SK-N-SH (cell line): ENCODE data around the gene ZNF569. TPM values are rescaled to one million over a fixed set of nuclear protein-coding genes. Genes with fewer than 3 reads are reported as not detected.
A peak's percentile ranks its signal among the peaks of the same experiment; 100 is the strongest.

ENCODE experiments used
- CTCF ChIA-PET: fragments of 300-600, 350-600 bp; formaldehyde crosslinking; extraction: SDS; loops from one replicate; lab custom pipeline; 2021; lab: Yijun Ruan, JAX
- POLR2A ChIA-PET: fragments of 350-600 bp; sonication (Branson Sonifier 250); formaldehyde crosslinking; extraction: SDS; loops from one replicate; lab custom pipeline; 2020; ENCODE audit warnings: antibody characterized with exemption, inconsistent platforms; lab: Yijun Ruan, JAX
- DNase-seq: peaks from one replicate; pipeline ENCODE4 v3.0.0; 2012
- H2AFZ ChIP-seq: fragments of 200-600 bp; sonication (generic); 2 replicates; pipeline ENCODE4 v1.8.1; 2016; ENCODE audit warnings: antibody characterized with exemption, mild to moderate bottlenecking, low read depth
- H3F3A ChIP-seq: fragments of 200-600 bp; sonication (generic); replicated peaks from 2 replicates; pipeline ENCODE3; 2016; ENCODE audit warnings: antibody characterized with exemption, mild to moderate bottlenecking; ENCODE audit not compliant: insufficient read depth
- H3K27ac ChIP-seq, 2 experiments: fragments of 200-500 bp in 1 of 2; fragments of 200-600 bp in 1 of 2; sonication (Bioruptor generic) in 1 of 2; sonication (generic), shearing (Covaris generic) in 1 of 2; 2 replicates each; pipeline versions ENCODE4 v1.5.1 to v1.6.1; 2014 to 2016; ENCODE audit warnings: low read depth in 2 of 2, inconsistent platforms in 1 of 2, low read length in 1 of 2, mild to moderate bottlenecking in 1 of 2, mixed read lengths in 1 of 2
- H3K27me3 ChIP-seq: fragments of 200-600 bp; sonication (generic), shearing (Covaris generic); 2 replicates; pipeline ENCODE4 v1.6.1; 2016; ENCODE audit warnings: mixed run types; ENCODE audit not compliant: insufficient read depth
- H3K36me3 ChIP-seq, 2 experiments: fragments of 200-500 bp in 1 of 2; fragments of 200-600 bp in 1 of 2; sonication (Bioruptor generic) in 1 of 2; sonication (generic) in 1 of 2; replicated peaks in 1 of 2; 2 replicates each; pipeline versions ENCODE3 to v1.5.1; 2014 to 2016; ENCODE audit warnings: low read length in 1 of 2, mild to moderate bottlenecking in 1 of 2; ENCODE audit not compliant: insufficient read depth in 2 of 2, control insufficient read depth in 1 of 2
- H3K4me1 ChIP-seq, 2 experiments: fragments of 200-500 bp in 1 of 2; fragments of 200-600 bp in 1 of 2; sonication (Bioruptor generic) in 1 of 2; sonication (generic), shearing (Covaris generic) in 1 of 2; 2 replicates each; pipeline versions ENCODE4 v1.5.1 to v1.6.1; 2014 to 2016; ENCODE audit warnings: low read depth in 1 of 2, low read length in 1 of 2, mixed run types in 1 of 2; ENCODE audit not compliant: insufficient read depth in 2 of 2, control insufficient read depth in 1 of 2
- H3K4me2 ChIP-seq: fragments of 200-600 bp; sonication (generic), shearing (Covaris generic); 2 replicates; pipeline ENCODE4 v1.6.1; 2017; ENCODE audit warnings: mixed run types
- H3K4me3 ChIP-seq, 2 experiments: fragments of 200-500 bp in 1 of 2; fragments of 200-600 bp in 1 of 2; sonication (Bioruptor generic) in 1 of 2; sonication (generic), shearing (Covaris generic) in 1 of 2; 2 replicates each; pipeline versions ENCODE4 v1.5.1 to v1.8.1; 2014 to 2016; ENCODE audit warnings: low read depth in 2 of 2, inconsistent platforms in 1 of 2, low read length in 1 of 2, mild to moderate bottlenecking in 1 of 2, mixed read lengths in 1 of 2, moderate library complexity in 1 of 2
- H3K79me2 ChIP-seq: fragments of 200-600 bp; sonication (generic); 2 replicates; pipeline ENCODE4 v1.8.1; 2017; ENCODE audit warnings: mild to moderate bottlenecking; ENCODE audit not compliant: insufficient read depth
- H3K9ac ChIP-seq: fragments of 200-600 bp; sonication (generic); 2 replicates; pipeline ENCODE4 v1.6.1; 2017; ENCODE audit warnings: mixed run types
- H3K9me2 ChIP-seq: fragments of 200-600 bp; sonication (generic); 2 replicates; pipeline ENCODE4 v1.6.1; 2017; ENCODE audit warnings: mixed run types
- H3K9me3 ChIP-seq: fragments of 200-600 bp; sonication (generic); 2 replicates; pipeline ENCODE4 v1.6.1; 2017; ENCODE audit warnings: mixed run types, mild to moderate bottlenecking, moderate library complexity
- H4K20me1 ChIP-seq: fragments of 200-600 bp; sonication (generic); 2 replicates; pipeline ENCODE4 v1.6.1; 2017; ENCODE audit warnings: mild to moderate bottlenecking, mixed run types; ENCODE audit not compliant: insufficient read depth
- CTCF ChIP-seq: fragments of 200-600 bp; sonication (generic); IDR thresholded peaks from 2 replicates; pipeline ENCODE4 v1.6.1; 2017; ENCODE audit warnings: antibody characterized with exemption, mild to moderate bottlenecking, moderate library complexity
- ELF1 ChIP-seq: IDR thresholded peaks from 2 replicates; pipeline ENCODE4 v1.4.0; 2012
- EP300 ChIP-seq, 2 experiments: IDR thresholded peaks; 2 replicates each; pipeline versions ENCODE4 v1.4.0 to v1.6.1; 2012; ENCODE audit warnings: borderline replicate concordance in 1 of 2, low read depth in 1 of 2, low read length in 1 of 2
- EZH2phosphoT487 ChIP-seq: fragments of 200-600 bp; sonication (generic); IDR thresholded peaks from 2 replicates; pipeline ENCODE4 v1.6.1; 2017; ENCODE audit warnings: low read depth, mixed run types, mild to moderate bottlenecking, antibody characterized with exemption, moderate library complexity, borderline replicate concordance
- GABPA ChIP-seq: IDR thresholded peaks from 2 replicates; pipeline ENCODE4 v1.4.0; 2012; ENCODE audit warnings: low read depth, mild to moderate bottlenecking
- GATA2 ChIP-seq: sonication (generic); formaldehyde crosslinking; IDR thresholded peaks from 2 replicates; pipeline ENCODE4 v1.5.0; 2020; ENCODE audit warnings: mild to moderate bottlenecking, missing genetic modification reagents
- JUND ChIP-seq: IDR thresholded peaks from 2 replicates; pipeline ENCODE4 v1.4.0; 2012
- MEF2A ChIP-seq: IDR thresholded peaks from 2 replicates; pipeline ENCODE4 v1.4.0; 2012; ENCODE audit warnings: low read depth, borderline replicate concordance
- MXI1 ChIP-seq: IDR thresholded peaks from 2 replicates; pipeline ENCODE4 v1.6.1; 2012; ENCODE audit warnings: mild to moderate bottlenecking, low read depth, low read length, improper control_type of control experiment
- NFIC ChIP-seq: IDR thresholded peaks from 2 replicates; pipeline ENCODE4 v1.4.0; 2012; ENCODE audit warnings: borderline replicate concordance
- NRF1 ChIP-seq: IDR thresholded peaks from 2 replicates; pipeline ENCODE4 v1.6.1; 2012; ENCODE audit warnings: low read depth, mild to moderate bottlenecking, low read length
- POLR2AphosphoS5 ChIP-seq: IDR thresholded peaks from 2 replicates; pipeline ENCODE4 v1.6.1; 2012; ENCODE audit warnings: low read depth, low read length
- RAD21 ChIP-seq: IDR thresholded peaks from 2 replicates; pipeline ENCODE4 v1.6.1; 2012; ENCODE audit warnings: mild to moderate bottlenecking, low read length
- RCOR1 ChIP-seq: fragments of 150-350 bp; IDR thresholded peaks from 2 replicates; pipeline ENCODE4 v1.6.1; 2017; ENCODE audit warnings: antibody characterized with exemption, low read length
- REST ChIP-seq: IDR thresholded peaks from 2 replicates; pipeline ENCODE4 v1.6.1; 2012; ENCODE audit warnings: mild to moderate bottlenecking, low read depth, low read length, moderate library complexity
- SIN3A ChIP-seq: IDR thresholded peaks from 2 replicates; pipeline ENCODE4 v1.6.1; 2012; ENCODE audit warnings: low read depth, mild to moderate bottlenecking, low read length, moderate library complexity, borderline replicate concordance
- SMC3 ChIP-seq: IDR thresholded peaks from 2 replicates; pipeline ENCODE4 v1.6.1; 2012; ENCODE audit warnings: low read depth, low read length, improper control_type of control experiment
- TAF1 ChIP-seq: IDR thresholded peaks from 2 replicates; pipeline ENCODE4 v1.6.1; 2012; ENCODE audit warnings: low read depth, mild to moderate bottlenecking, low read length, moderate library complexity, borderline replicate concordance
- TCF12 ChIP-seq: IDR thresholded peaks from 2 replicates; pipeline ENCODE4 v1.4.0; 2012
- TEAD4 ChIP-seq: IDR thresholded peaks from 2 replicates; pipeline ENCODE4 v1.4.0; 2012; ENCODE audit warnings: mild to moderate bottlenecking, borderline replicate concordance; ENCODE audit not compliant: insufficient read depth
- YY1 ChIP-seq: IDR thresholded peaks from 2 replicates; pipeline ENCODE4 v1.4.0; 2012; ENCODE audit warnings: low read depth, mild to moderate bottlenecking
- ZBTB33 ChIP-seq: IDR thresholded peaks from 2 replicates; pipeline ENCODE4 v1.4.0; 2012; ENCODE audit warnings: low read depth, borderline replicate concordance
- WGBS: methylation state at CpG from one replicate; pipeline ENCODE4 v1.1.6; 2017; ENCODE audit warnings: low lambda C conversion rate; 5-methylcytosine and 5-hydroxymethylcytosine counted together
- polyA plus RNA-seq, 3 experiments: library from polyadenylated mRNA; depleted of rRNA; stranded (reverse); fragments of >200 nt; gene quantifications; 2 replicates each; pipeline ENCODE4 v1.2.3, GENCODE V29; 2012
- TF ChIP-seq, protein P1 (sequence below): IDR thresholded peaks from 2 replicates; pipeline ENCODE4 v1.4.0; 2012; ENCODE audit warnings: low read depth
- TF ChIP-seq, protein P2 (sequence below): fragments of 150-350 bp; IDR thresholded peaks from 2 replicates; pipeline ENCODE4 v1.6.1; 2017; ENCODE audit warnings: antibody characterized with exemption, low read length, low read depth, borderline replicate concordance

Gene ZNF569
- polyA plus RNA-seq, 1 of the 3 experiments (the other 2 are of a cell fraction) = 2.0 TPM

DNA sequence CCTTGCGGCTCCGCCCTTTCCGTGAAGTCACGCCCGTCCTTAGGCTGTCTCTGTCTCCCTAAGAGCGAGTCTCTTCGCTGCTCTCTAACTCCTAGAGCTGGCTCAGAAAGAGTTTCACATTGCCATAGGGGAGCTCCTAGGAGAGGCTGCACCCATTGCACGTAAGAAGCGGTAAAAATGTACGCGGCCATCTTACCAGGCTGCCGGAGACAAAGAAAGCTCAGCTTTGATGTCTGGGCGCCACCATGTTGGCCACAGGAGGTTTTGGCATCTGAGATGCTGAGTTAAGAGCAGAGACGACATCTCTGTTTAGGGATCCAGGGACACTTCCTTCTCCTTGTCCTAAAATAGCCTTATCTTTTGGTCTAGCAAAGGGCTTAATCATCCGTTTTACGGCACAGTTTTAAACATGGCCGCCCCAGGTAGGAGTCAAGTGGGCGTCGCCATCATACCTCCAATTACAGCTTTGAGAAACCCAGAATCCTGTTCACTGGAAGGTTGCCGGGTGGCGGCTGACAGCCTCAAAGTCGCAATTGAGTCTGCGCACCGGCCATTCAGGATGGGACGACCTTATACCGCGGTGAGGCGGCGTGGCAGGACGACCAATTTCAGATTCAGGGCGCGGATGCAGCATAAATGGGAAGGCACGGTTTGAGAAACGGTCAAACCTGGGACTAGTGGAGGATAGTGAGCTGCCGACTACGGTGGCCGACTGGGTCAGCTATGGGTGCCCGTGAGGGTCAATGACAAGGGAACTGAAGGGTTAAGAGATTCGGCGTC, 39.3 kb upstream of the ZNF569 start, which contains the start of gene ZNF793:
TSS of gene ZNF793 (plus strand) at position 553 of the 780 bp plus-strand sequence. CDS start 16,501 bp downstream, outside the sequence.
- DNase-seq = peak; percentile 75
- peak within 1 kb of the TSS; percentile 91 for H3K9ac ChIP-seq
- H3K27ac ChIP-seq = peak within 1 kb of the TSS; percentile 82 to 99
- ChIA-PET POLR2A (interaction anchor here (0.6 to 2.0 kb wide), 11 partner anchors 20 to 509 kb away, joined by 3 to 18 read pairs (median 5); partner anchors contain the start of genes ZFP30, ZNF527, ZNF540 and ZNF569), CTCF (interaction anchor here (1.0 to 2.1 kb wide), 2 partner anchors 38 to 45 kb away, joined by 4 to 8 read pairs; partner anchors contain the start of gene ZNF570)
- peaks cover 0 to 14% of the 10 kb centered on the region in 2 experiments; a peak in 2 of 4 replicates for H3K4me1 ChIP-seq
- H3K36me3 ChIP-seq = peaks cover 5 to 14% of the 10 kb centered on the region in 2 experiments
- no peaks in the 10 kb centered on the region for H3K9me3 ChIP-seq
- H4K20me1 ChIP-seq = no peaks in the 10 kb centered on the region
- no peaks in the 10 kb centered on the region for H3K79me2 ChIP-seq
- H3F3A ChIP-seq = peaks cover 3% of the 10 kb centered on the region
- H3K4me2 ChIP-seq = peak within 1 kb of the TSS; percentile 77
- no peaks in the 10 kb centered on the region for H3K9me2 ChIP-seq
- H3K27me3 ChIP-seq = no peaks in the 10 kb centered on the region
- peak within 1 kb of the TSS; percentile 94 for H2AFZ ChIP-seq
- peak within 1 kb of the TSS; percentile 71 to 82 for H3K4me3 ChIP-seq
- 10% methylated on average over 40 of the region's 40 CpGs for WGBS
- peak; percentile 93 for TF ChIP-seq POLR2AphosphoS5
- no peak for TF ChIP-seq CTCF
- TF ChIP-seq EZH2phosphoT487 = no peak
- TF ChIP-seq, protein P1, sequence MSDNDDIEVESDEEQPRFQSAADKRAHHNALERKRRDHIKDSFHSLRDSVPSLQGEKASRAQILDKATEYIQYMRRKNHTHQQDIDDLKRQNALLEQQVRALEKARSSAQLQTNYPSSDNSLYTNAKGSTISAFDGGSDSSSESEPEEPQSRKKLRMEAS = peak; percentile 61; the same call in 1 of the 2 replicates
- peak; percentile 87 for TF ChIP-seq ELF1
- TF ChIP-seq TCF12 = no peak
- no peak for TF ChIP-seq RCOR1
- TF ChIP-seq TEAD4 = no peak
- TF ChIP-seq, protein P2, sequence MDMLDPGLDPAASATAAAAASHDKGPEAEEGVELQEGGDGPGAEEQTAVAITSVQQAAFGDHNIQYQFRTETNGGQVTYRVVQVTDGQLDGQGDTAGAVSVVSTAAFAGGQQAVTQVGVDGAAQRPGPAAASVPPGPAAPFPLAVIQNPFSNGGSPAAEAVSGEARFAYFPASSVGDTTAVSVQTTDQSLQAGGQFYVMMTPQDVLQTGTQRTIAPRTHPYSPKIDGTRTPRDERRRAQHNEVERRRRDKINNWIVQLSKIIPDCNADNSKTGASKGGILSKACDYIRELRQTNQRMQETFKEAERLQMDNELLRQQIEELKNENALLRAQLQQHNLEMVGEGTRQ = no peak
- no peak for TF ChIP-seq EP300 (IDR thresholded peaks at IDR 0.05; ENCODE audit: borderline replicate concordance in 1 of 2, low read depth in 1 of 2, low read length in 1 of 2)
- TF ChIP-seq MEF2A = no peak
- TF ChIP-seq GATA2 = no peak; the same call in 1 of the 2 replicates
- 0 out of 2 replicates have a peak, but pooled peaks have one; percentile 1 for TF ChIP-seq SMC3
- TF ChIP-seq RAD21 = no peak
- TF ChIP-seq JUND = no peak
- TF ChIP-seq TAF1 = peak; percentile 26
- TF ChIP-seq ZBTB33 = peak; percentile 91
- TF ChIP-seq SIN3A = no peak
- TF ChIP-seq NFIC = no peak
- TF ChIP-seq GABPA = peak; percentile 29
- TF ChIP-seq REST = peak; percentile 69; the same call in 1 of the 2 replicates
- peak; percentile 61 for TF ChIP-seq NRF1
- peak; percentile 79; the same call in 1 of the 2 replicates for TF ChIP-seq MXI1
- peak; percentile 99 for TF ChIP-seq YY1
